ENCODE data around the gene PPP5C. TPM values are rescaled to one million over a fixed set of nuclear protein-coding genes. Genes with fewer than 3 reads are reported as not detected.

PPP5C gene
- total and polyA plus RNA-seq, 2 of the 13 experiments (the other 11 are each of a cell fraction or from before 2014, with no cell fraction given), result 41.6 to 67.9 TPM

DNA sequence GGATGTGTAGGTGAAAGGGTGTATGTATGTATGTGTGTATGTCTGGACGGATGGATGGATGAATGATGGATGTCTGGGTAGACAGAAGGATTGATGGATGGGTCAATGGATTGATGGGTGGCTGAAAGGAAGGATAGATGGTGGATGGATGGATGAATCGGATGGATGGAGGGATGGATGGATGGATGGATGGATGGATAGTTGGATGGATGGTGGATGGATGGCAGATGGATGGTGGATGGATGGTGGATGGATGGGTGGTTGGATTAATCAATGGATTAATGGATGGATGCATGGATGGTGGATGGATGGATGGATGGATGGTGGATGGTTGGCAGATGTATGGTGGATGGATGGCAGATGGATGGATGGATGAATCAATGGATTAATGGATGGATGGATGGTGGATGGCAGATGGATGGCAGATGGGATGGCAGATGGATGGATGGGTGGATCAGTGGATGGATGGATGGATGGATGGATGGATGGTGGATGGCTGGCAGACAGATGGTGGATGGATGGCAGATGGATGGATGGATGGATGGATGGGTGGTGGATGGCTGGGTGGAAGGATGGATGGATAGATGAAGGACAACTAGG, 16.5 kb upstream of the PPP5C start:
- POLR2A ChIA-PET, result no interaction called here
- Histone ChIP-seq H3K9me3 (ENCODE audit: low read length) (peaks cover 20% of the 10 kb centered on the region), H3K4me2 (ENCODE audit: low read depth, low read length) (no peak overlapping the region), H3K27me3 (ENCODE audit: control insufficient read depth in 1 of 2, insufficient read depth in 2 of 2, low read length in 2 of 2) (no peaks in the 10 kb centered on the region), H3K27ac (ENCODE audit: extremely low read length, insufficient read depth, low read length) (no peak overlapping the region), H3K9ac (ENCODE audit: insufficient read depth, low read depth, low read length) (no peak overlapping the region), H3K4me3 (replicated peaks in 1 of 3; ENCODE audit: insufficient read depth in 1 of 3, low read depth in 2 of 3, low read length in 3 of 3) (no peak overlapping the region), H3K36me3 (replicated peaks in 1 of 2; ENCODE audit: control insufficient read depth in 1 of 2, insufficient read depth in 2 of 2, low read length in 2 of 2) (no peaks in the 10 kb centered on the region), H4K20me1 (ENCODE audit: insufficient read depth, low read length) (no peaks in the 10 kb centered on the region), H3K79me2 (ENCODE audit: insufficient read depth, low read length) (no peaks in the 10 kb centered on the region), H3K4me1 (ENCODE audit: insufficient read depth, low read length) (peaks cover 5% of the 10 kb centered on the region; the same call in 1 of the 2 replicates), H2AFZ (ENCODE audit: low read length) (no peak overlapping the region)
- CTCF ChIA-PET (ENCODE audit: low intra/inter-chr PET ratio, low total read pairs), result no interaction called here
- FAIRE-seq (no peak), ATAC-seq (no peak), DNase-seq (ENCODE audit: low spot score) (no peak)
- TF ChIP-seq JUN (CRISPR knock-in tag; IDR thresholded peaks at IDR 0.05), result no peak
- no peak for TF ChIP-seq SAP130 (CRISPR knock-in tag; IDR thresholded peaks at IDR 0.05; ENCODE audit: low read depth)
- TF ChIP-seq, protein P1, sequence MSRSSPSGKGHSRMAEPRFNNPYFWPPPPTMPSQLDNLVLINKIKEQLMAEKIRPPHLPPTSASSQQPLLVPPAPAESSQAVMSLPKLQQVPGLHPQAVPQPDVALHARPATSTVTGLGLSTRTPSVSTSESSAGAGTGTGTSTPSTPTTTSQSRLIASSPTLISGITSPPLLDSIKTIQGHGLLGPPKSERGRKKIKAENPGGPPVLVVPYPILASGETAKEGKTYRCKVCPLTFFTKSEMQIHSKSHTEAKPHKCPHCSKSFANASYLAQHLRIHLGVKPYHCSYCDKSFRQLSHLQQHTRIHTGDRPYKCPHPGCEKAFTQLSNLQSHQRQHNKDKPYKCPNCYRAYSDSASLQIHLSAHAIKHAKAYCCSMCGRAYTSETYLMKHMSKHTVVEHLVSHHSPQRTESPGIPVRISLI (CRISPR knock-in tag; IDR thresholded peaks at IDR 0.05; ENCODE audit: borderline replicate concordance), result no peak
- no peak for TF ChIP-seq ZNF432 (CRISPR knock-in tag; IDR thresholded peaks at IDR 0.05; ENCODE audit: borderline replicate concordance)
- no peak for TF ChIP-seq ZNF530 (CRISPR knock-in tag; IDR thresholded peaks at IDR 0.05; ENCODE audit: low read depth)
- TF ChIP-seq MIXL1 (CRISPR knock-in tag; IDR thresholded peaks at IDR 0.05), result no peak
- no peak for TF ChIP-seq SRSF9 (IDR thresholded peaks at IDR 0.05; ENCODE audit: borderline replicate concordance, insufficient read depth, low read depth, low read length, poor library complexity, severe bottlenecking)
- TF ChIP-seq KLF13 (CRISPR knock-in tag; IDR thresholded peaks at IDR 0.05), result no peak
- no peak for TF ChIP-seq IRX3 (CRISPR knock-in tag; IDR thresholded peaks at IDR 0.05; ENCODE audit: borderline replicate concordance, low read depth)
- TF ChIP-seq ZNF207 (IDR thresholded peaks at IDR 0.05; ENCODE audit: borderline replicate concordance), result no peak
- TF ChIP-seq, protein P2, sequence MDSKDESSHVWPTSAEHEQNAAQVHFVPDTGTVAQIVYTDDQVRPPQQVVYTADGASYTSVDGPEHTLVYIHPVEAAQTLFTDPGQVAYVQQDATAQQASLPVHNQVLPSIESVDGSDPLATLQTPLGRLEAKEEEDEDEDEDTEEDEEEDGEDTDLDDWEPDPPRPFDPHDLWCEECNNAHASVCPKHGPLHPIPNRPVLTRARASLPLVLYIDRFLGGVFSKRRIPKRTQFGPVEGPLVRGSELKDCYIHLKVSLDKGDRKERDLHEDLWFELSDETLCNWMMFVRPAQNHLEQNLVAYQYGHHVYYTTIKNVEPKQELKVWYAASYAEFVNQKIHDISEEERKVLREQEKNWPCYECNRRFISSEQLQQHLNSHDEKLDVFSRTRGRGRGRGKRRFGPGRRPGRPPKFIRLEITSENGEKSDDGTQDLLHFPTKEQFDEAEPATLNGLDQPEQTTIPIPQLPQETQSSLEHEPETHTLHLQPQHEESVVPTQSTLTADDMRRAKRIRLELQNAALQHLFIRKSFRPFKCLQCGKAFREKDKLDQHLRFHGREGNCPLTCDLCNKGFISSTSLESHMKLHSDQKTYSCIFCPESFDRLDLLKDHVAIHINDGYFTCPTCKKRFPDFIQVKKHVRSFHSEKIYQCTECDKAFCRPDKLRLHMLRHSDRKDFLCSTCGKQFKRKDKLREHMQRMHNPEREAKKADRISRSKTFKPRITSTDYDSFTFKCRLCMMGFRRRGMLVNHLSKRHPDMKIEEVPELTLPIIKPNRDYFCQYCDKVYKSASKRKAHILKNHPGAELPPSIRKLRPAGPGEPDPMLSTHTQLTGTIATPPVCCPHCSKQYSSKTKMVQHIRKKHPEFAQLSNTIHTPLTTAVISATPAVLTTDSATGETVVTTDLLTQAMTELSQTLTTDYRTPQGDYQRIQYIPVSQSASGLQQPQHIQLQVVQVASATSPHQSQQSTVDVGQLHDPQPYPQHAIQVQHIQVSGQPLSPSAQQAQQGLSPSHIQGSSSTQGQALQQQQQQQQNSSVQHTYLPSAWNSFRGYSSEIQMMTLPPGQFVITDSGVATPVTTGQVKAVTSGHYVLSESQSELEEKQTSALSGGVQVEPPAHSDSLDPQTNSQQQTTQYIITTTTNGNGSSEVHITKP (CRISPR knock-in tag; IDR thresholded peaks at IDR 0.05; ENCODE audit: low read depth), result no peak
- TF ChIP-seq PHB2 (IDR thresholded peaks at IDR 0.05; ENCODE audit: partially characterized antibody), result no peak
- 42% methylated on average over 2 of the region's 2 CpGs for WGBS (ENCODE audit: low lambda C conversion rate)
- intact Hi-C loops (cut with micrococcal nuclease; ENCODE audit: unreplicated experiment), result no loop called here
- no TSS peak for BruUV-seq (replicated peaks)
- in situ Hi-C loops (cut with HindIII; ENCODE audit: extremely low pct_ligation_motif_present, low pct_unique_long_range_greater_than_20kb), result no loop called here
